Stimulated activated CD4-positive, alpha-beta T cell treated with anti-CD3 and anti-CD28 coated beads, Interleukin-1b, Interleukin-23, amount 100 ng/mL, for 24 hours (primary cell): Measurements from ENCODE around the gene CCDC33.

Experiments used
- DNase-seq, 4 experiments: peaks; one replicate each; pipeline ENCODE4 v3.0.0-alpha.2; 2020; ENCODE audit warnings: low read depth in 4 of 4, low spot score in 1 of 4

CCDC33 gene

GRCh38 chr15:74235962-74236361 is at the start of gene CCDC33:
Gene CCDC33 (plus strand): TSS chr15:74236326. CDS start chr15:74236720, 394 bp downstream.
- no peak for DNase-seq

- DNase-seq = no peak
Observed at GRCh38 chr15:74188216-74188615, 47.9 kb upstream of the CCDC33 start.

- no peak for DNase-seq
Observed at GRCh38 chr15:74191798-74192197, 44.3 kb upstream of the CCDC33 start.

GRCh38 chr15:74192751-74193150 is 43.4 kb upstream of the CCDC33 start:
- DNase-seq = no peak

- no peak for DNase-seq
Observed at GRCh38 chr15:74193299-74193718, 42.8 kb upstream of the CCDC33 start.

GRCh38 chr15:74193905-74194304 is 42.2 kb upstream of the CCDC33 start:
- DNase-seq = no peak

- DNase-seq = no peak
Observed at GRCh38 chr15:74194572-74195559, 41.3 kb upstream of the CCDC33 start.

- DNase-seq = no peak
Observed at GRCh38 chr15:74196175-74196574, 40.0 kb upstream of the CCDC33 start.

GRCh38 chr15:74197176-74197965 is 38.8 kb upstream of the CCDC33 start:
- no peak for DNase-seq

- no peak for DNase-seq
Observed at GRCh38 chr15:74199297-74199652, 36.9 kb upstream of the CCDC33 start.

GRCh38 chr15:74200412-74200815 is 35.7 kb upstream of the CCDC33 start:
- DNase-seq = no peak

- no peak for DNase-seq
Observed at GRCh38 chr15:74200871-74201419, 35.2 kb upstream of the CCDC33 start.

GRCh38 chr15:74201710-74202420 is 34.3 kb upstream of the CCDC33 start:
- no peak for DNase-seq

GRCh38 chr15:74202452-74203401 is 33.4 kb upstream of the CCDC33 start, which contains the start of gene STRA6:
Gene STRA6 (minus strand): TSS chr15:74202787. CDS start chr15:74202267, 520 bp downstream.
- no peak for DNase-seq

GRCh38 chr15:74203914-74204431 is 32.2 kb upstream of the CCDC33 start:
- no peak for DNase-seq

GRCh38 chr15:74205582-74205947 is 30.6 kb upstream of the CCDC33 start:
- no peak for DNase-seq

GRCh38 chr15:74206801-74207281 is 29.3 kb upstream of the CCDC33 start:
- no peak for DNase-seq

GRCh38 chr15:74207652-74208440 is 28.3 kb upstream of the CCDC33 start:
- no peak for DNase-seq

GRCh38 chr15:74208496-74208895 is 27.6 kb upstream of the CCDC33 start:
- DNase-seq = no peak
